Keratinocyte (primary cell): ENCODE results near the gene RCCD1.

Experiments used
- EZH2 ChIP-seq: IDR thresholded peaks from one replicate; pipeline ENCODE4 v1.6.1; 2012; ENCODE audit warnings: inconsistent platforms, mild to moderate bottlenecking, low read length, moderate library complexity
- TF ChIP-seq, protein P1 (sequence below), 3 experiments: IDR thresholded peaks in 1 of 3; conservative IDR thresholded peaks in 1 of 3; optimal IDR thresholded peaks in 1 of 3; 2 replicates in 2 of 3; 3 replicates in 1 of 3; pipeline versions ENCODE3 to v1.5.1; 2011; ENCODE audit warnings: low read length in 3 of 3, mild to moderate bottlenecking in 3 of 3, moderate library complexity in 2 of 3, control low read depth in 1 of 3, inconsistent platforms in 1 of 3; ENCODE audit not compliant: insufficient read depth in 2 of 3; ENCODE audit errors: extremely low read depth in 1 of 3

DNA sequence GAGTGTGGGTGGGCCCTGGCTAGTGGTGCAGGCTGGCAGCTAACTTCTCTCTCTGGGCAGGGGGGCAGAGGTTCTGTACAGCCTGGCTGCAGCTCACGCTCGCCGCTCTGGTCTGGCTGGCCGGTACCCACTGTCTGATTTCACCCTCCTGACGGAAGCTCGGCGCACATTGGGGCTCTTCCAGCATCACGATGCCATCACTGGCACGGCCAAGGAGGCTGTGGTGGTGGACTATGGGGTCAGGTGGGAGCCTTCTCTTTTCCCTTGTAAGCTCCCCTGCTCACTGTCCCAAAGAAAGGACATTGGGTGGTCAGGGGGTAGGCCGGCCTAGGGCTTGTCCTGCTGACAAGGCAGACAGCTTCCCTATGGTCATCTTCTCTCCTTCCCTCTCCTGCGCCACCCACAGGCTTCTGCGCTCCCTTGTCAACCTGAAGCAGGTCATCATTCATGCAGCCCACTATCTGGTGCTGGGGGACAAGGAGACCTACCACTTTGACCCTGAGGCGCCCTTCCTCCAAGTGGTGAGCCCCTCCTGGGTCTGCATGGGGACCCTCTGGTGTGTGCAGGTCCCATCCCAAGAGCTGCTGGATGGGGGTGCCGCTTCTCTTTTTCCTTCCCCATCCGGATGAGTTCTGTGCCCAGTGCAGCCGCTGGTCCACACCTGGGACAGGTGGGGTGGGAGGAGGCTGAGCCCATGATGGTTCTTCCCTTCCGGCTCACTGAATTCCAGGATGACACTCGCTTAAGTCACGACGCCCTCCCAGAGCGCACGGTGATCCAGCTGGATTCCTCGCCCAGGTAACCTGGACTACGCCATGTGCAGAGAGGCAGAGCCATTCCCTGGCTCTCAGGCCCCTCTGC, 44.0 kb upstream of the RCCD1 start:
- TF ChIP-seq, protein P1, sequence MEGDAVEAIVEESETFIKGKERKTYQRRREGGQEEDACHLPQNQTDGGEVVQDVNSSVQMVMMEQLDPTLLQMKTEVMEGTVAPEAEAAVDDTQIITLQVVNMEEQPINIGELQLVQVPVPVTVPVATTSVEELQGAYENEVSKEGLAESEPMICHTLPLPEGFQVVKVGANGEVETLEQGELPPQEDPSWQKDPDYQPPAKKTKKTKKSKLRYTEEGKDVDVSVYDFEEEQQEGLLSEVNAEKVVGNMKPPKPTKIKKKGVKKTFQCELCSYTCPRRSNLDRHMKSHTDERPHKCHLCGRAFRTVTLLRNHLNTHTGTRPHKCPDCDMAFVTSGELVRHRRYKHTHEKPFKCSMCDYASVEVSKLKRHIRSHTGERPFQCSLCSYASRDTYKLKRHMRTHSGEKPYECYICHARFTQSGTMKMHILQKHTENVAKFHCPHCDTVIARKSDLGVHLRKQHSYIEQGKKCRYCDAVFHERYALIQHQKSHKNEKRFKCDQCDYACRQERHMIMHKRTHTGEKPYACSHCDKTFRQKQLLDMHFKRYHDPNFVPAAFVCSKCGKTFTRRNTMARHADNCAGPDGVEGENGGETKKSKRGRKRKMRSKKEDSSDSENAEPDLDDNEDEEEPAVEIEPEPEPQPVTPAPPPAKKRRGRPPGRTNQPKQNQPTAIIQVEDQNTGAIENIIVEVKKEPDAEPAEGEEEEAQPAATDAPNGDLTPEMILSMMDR (optimal IDR thresholded peaks at IDR 0.05 in 1 of 3, IDR thresholded peaks at IDR 0.05 in 1 of 3, conservative IDR thresholded peaks at IDR 0.05 in 1 of 3; ENCODE audit: extremely low read depth in 1 of 3, insufficient read depth in 2 of 3, low read length in 3 of 3): no peak
- no peak for TF ChIP-seq EZH2
